Mononuclear cell (primary cell): ENCODE results near the gene TM4SF18. TPM values are rescaled to one million over a fixed set of nuclear protein-coding genes. Genes with fewer than 3 reads are reported as not detected.

Experiments
- total RNA-seq: library from RNA; depleted of rRNA; stranded (reverse); fragments of >200 nt; gene quantifications from one replicate; pipeline ENCODE4 v1.2.3, GENCODE V29; 2012

The TM4SF18 gene
- total RNA-seq, 1 donor = under 0.01 TPM

Other genes with a start within 250 kb of the TM4SF18 start
- gene HLTF, start 247.1 kb downstream of the TM4SF18 start, total RNA-seq = 3.5 TPM
- gene HPS3, start 204.0 kb downstream of the TM4SF18 start, total RNA-seq = 15.8 TPM
- 0.21 TPM for gene CP, start 111.8 kb downstream of the TM4SF18 start, total RNA-seq
- 0.84 TPM for gene TM4SF1, start 44.0 kb upstream of the TM4SF18 start, total RNA-seq
- gene TM4SF4, start 141.1 kb upstream of the TM4SF18 start, total RNA-seq = not detected